Liver (tissue), 9 donors: ENCODE measurements around the gene EXD2. TPM values are rescaled to one million over a fixed set of nuclear protein-coding genes. Genes with fewer than 3 reads are reported as not detected.

Experiments used
- DNase-seq: peaks from one replicate; pipeline ENCODE4 v3.0.0-alpha.2; 2017; ENCODE audit warnings: low spot score
- H3K27ac ChIP-seq, 2 donors: one replicate each; pipeline ENCODE4 v1.7.0; 2013; ENCODE audit warnings: inconsistent platforms in 2 of 2, low read length in 2 of 2, control low read depth in 1 of 2, low read depth in 1 of 2, mild to moderate bottlenecking in 1 of 2
- H3K27me3 ChIP-seq, 4 donors: one replicate each; pipeline versions ENCODE4 v1.6.1 to v1.7.0; 2013; ENCODE audit warnings: low read length in 3 of 4, inconsistent platforms in 1 of 4, mild to moderate bottlenecking in 1 of 4, moderate library complexity in 1 of 4; ENCODE audit not compliant: control insufficient read depth in 4 of 4, insufficient read depth in 4 of 4
- H3K36me3 ChIP-seq, 4 donors: one replicate each; pipeline versions ENCODE4 v1.6.1 to v1.7.0; 2013; ENCODE audit warnings: low read length in 3 of 4, mild to moderate bottlenecking in 3 of 4, low read depth in 1 of 4, moderate library complexity in 1 of 4; ENCODE audit not compliant: control insufficient read depth in 4 of 4, insufficient read depth in 3 of 4
- H3K4me1 ChIP-seq, 4 donors: one replicate each; pipeline versions ENCODE4 v1.6.1 to v1.7.0; 2013; ENCODE audit warnings: low read length in 3 of 4, mild to moderate bottlenecking in 3 of 4, moderate library complexity in 1 of 4; ENCODE audit not compliant: control insufficient read depth in 4 of 4, insufficient read depth in 4 of 4
- H3K4me3 ChIP-seq, 3 donors: one replicate each; pipeline versions ENCODE4 v1.6.1 to v1.7.0; 2013; ENCODE audit warnings: low read length in 3 of 3, control low read depth in 1 of 3, low read depth in 1 of 3, mild to moderate bottlenecking in 1 of 3
- H3K9ac ChIP-seq, 2 donors: one replicate each; pipeline ENCODE4 v1.7.0; 2013; ENCODE audit warnings: low read length in 2 of 2, mild to moderate bottlenecking in 2 of 2, moderate library complexity in 2 of 2, control low read depth in 1 of 2, low read depth in 1 of 2
- H3K9me3 ChIP-seq, 4 donors: one replicate each; pipeline versions ENCODE4 v1.6.1 to v1.7.0; 2013; ENCODE audit warnings: low read length in 3 of 4; ENCODE audit not compliant: control insufficient read depth in 4 of 4
- ATF3 ChIP-seq: IDR thresholded peaks from 2 replicates; pipeline ENCODE4 v1.6.1; 2016; ENCODE audit warnings: antibody characterized with exemption
- CTCF ChIP-seq: fragments of 150-350 bp; IDR thresholded peaks from 2 replicates; pipeline ENCODE4 v1.5.1; 2017; ENCODE audit warnings: improper control_type of control experiment, low read depth, low read length; ENCODE audit not compliant: missing input control
- EGR1 ChIP-seq, 2 donors: IDR thresholded peaks; 2 replicates each; pipeline ENCODE4 v1.6.1; 2016 to 2018; ENCODE audit warnings: antibody characterized with exemption in 2 of 2, low read depth in 2 of 2
- FOXA1 ChIP-seq: IDR thresholded peaks from 2 replicates; pipeline ENCODE4 v1.6.1; 2016; ENCODE audit warnings: antibody characterized with exemption
- FOXA2 ChIP-seq: IDR thresholded peaks from 2 replicates; pipeline ENCODE4 v1.6.1; 2016; ENCODE audit warnings: antibody characterized with exemption
- GABPA ChIP-seq, 2 donors: IDR thresholded peaks in 1 of 2; conservative IDR thresholded peaks in 1 of 2; 2 replicates each; pipeline ENCODE4 v1.6.1; 2016; ENCODE audit warnings: antibody characterized with exemption in 2 of 2, mild to moderate bottlenecking in 1 of 2, moderate library complexity in 1 of 2
- HNF4A ChIP-seq, 2 donors: conservative IDR thresholded peaks; 2 replicates each; pipeline ENCODE4 v1.6.1; 2016; ENCODE audit warnings: antibody characterized with exemption in 2 of 2, mild to moderate bottlenecking in 2 of 2
- HNF4G ChIP-seq: IDR thresholded peaks from 2 replicates; pipeline ENCODE4 v1.6.1; 2016; ENCODE audit warnings: antibody characterized with exemption
- JUND ChIP-seq, 2 donors: IDR thresholded peaks; 2 replicates each; pipeline ENCODE4 v1.6.1; 2016; ENCODE audit warnings: antibody characterized with exemption in 2 of 2
- MAX ChIP-seq: IDR thresholded peaks from 2 replicates; pipeline ENCODE4 v1.6.1; 2016; ENCODE audit warnings: antibody characterized with exemption
- NR2F2 ChIP-seq: IDR thresholded peaks from 2 replicates; pipeline ENCODE4 v1.6.1; 2016; ENCODE audit warnings: antibody characterized with exemption
- RAD21 ChIP-seq, 2 donors: IDR thresholded peaks; 2 replicates each; pipeline ENCODE4 v1.6.1; 2016; ENCODE audit warnings: antibody characterized with exemption in 2 of 2, mild to moderate bottlenecking in 2 of 2
- RXRA ChIP-seq, 2 donors: IDR thresholded peaks; 2 replicates each; pipeline ENCODE4 v1.6.1; 2017 to 2018; ENCODE audit warnings: antibody characterized with exemption in 2 of 2, mild to moderate bottlenecking in 1 of 2
- SP1 ChIP-seq: IDR thresholded peaks from 2 replicates; pipeline ENCODE4 v1.6.1; 2018; ENCODE audit warnings: antibody characterized with exemption, mild to moderate bottlenecking
- TAF1 ChIP-seq: conservative IDR thresholded peaks from 2 replicates; pipeline ENCODE4 v1.6.1; 2016; ENCODE audit warnings: antibody characterized with exemption, mild to moderate bottlenecking
- YY1 ChIP-seq: IDR thresholded peaks from 2 replicates; pipeline ENCODE4 v1.6.1; 2016; ENCODE audit warnings: antibody characterized with exemption, mild to moderate bottlenecking
- WGBS: extraction: QIAGEN DNeasy Blood & Tissue Kit; methylation state at CpG from one replicate; pipeline ENCODE4 v1.1.7; 2013; 5-methylcytosine and 5-hydroxymethylcytosine counted together
- polyA plus RNA-seq, 2 donors: library from polyadenylated mRNA; stranded (reverse) in 1 of 2; unstranded in 1 of 2; fragments of 200-250 nt in 1 of 2; fragments of >200 nt in 1 of 2; fragmentation: Nextera tagmentation in 1 of 2; extraction: Ambion mirVana in 1 of 2; gene quantifications; one replicate each; pipeline versions ENCODE4 v1.2.1 to v1.2.3, GENCODE V29; 2013 to 2015
- total RNA-seq, 2 donors: library from RNA; depleted of rRNA; stranded (reverse); fragments of >200 nt; gene quantifications; one replicate each; pipeline ENCODE4 v1.2.3, GENCODE V29; 2014
- TF ChIP-seq, protein P1 (sequence below): IDR thresholded peaks from 2 replicates; pipeline ENCODE4 v1.6.1; 2016; ENCODE audit warnings: antibody characterized with exemption, mild to moderate bottlenecking
- TF ChIP-seq, protein P2 (sequence below): IDR thresholded peaks from 2 replicates; pipeline ENCODE4 v1.6.1; 2016; ENCODE audit warnings: antibody characterized with exemption
- donor health status: healthy.
- donor health status: healthy.
- donor health status: healthy.
- donor health status: healthy.
- donor health status: healthy.

The EXD2 gene
- total and polyA plus RNA-seq, 4 donors = 4.7 to 8.8 (median 5.0) TPM

DNA sequence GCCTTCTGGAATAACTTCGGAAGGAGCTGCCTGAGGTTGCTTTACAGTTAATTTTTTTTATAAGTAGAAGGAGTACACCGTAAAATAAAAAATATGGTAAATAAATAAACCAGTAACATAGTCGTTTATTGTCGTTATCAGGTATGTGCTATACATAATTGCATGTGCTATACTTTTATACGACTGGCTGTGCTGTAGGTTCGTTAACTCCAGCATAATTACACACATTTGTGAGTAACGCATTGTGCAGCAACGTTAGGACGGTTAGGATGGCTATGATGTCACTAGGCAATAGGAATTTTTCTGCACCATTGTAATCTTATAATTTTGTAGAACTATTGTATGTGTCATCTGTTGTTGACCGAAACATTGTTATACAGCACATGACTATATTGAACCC is 8.5 kb downstream of the EXD2 start:
- no peaks in the 10 kb centered on the region for H3K36me3 ChIP-seq
- DNase-seq = no peak
- no peaks in the 10 kb centered on the region for H3K9me3 ChIP-seq
- 88% methylated on average over 10 of the region's 10 CpGs for WGBS
- no peak overlapping the region for H3K4me3 ChIP-seq
- TF ChIP-seq CTCF (no peak), RXRA (IDR thresholded peaks at IDR 0.05) (no peak), JUND (IDR thresholded peaks at IDR 0.05) (no peak), MAX (no peak), ATF3 (no peak), FOXA2 (no peak), FOXA1 (no peak), NR2F2 (no peak), EGR1 (IDR thresholded peaks at IDR 0.05; ENCODE audit: low read depth in 2 of 2) (no peak), HNF4A (conservative IDR thresholded peaks at IDR 0.05) (no peak), GABPA (IDR thresholded peaks at IDR 0.05 in 1 of 2, conservative IDR thresholded peaks at IDR 0.05 in 1 of 2) (no peak), SP1 (no peak), RAD21 (IDR thresholded peaks at IDR 0.05) (no peak), TAF1 (no peak), HNF4G (no peak), YY1 (no peak)
- TF ChIP-seq, protein P1, sequence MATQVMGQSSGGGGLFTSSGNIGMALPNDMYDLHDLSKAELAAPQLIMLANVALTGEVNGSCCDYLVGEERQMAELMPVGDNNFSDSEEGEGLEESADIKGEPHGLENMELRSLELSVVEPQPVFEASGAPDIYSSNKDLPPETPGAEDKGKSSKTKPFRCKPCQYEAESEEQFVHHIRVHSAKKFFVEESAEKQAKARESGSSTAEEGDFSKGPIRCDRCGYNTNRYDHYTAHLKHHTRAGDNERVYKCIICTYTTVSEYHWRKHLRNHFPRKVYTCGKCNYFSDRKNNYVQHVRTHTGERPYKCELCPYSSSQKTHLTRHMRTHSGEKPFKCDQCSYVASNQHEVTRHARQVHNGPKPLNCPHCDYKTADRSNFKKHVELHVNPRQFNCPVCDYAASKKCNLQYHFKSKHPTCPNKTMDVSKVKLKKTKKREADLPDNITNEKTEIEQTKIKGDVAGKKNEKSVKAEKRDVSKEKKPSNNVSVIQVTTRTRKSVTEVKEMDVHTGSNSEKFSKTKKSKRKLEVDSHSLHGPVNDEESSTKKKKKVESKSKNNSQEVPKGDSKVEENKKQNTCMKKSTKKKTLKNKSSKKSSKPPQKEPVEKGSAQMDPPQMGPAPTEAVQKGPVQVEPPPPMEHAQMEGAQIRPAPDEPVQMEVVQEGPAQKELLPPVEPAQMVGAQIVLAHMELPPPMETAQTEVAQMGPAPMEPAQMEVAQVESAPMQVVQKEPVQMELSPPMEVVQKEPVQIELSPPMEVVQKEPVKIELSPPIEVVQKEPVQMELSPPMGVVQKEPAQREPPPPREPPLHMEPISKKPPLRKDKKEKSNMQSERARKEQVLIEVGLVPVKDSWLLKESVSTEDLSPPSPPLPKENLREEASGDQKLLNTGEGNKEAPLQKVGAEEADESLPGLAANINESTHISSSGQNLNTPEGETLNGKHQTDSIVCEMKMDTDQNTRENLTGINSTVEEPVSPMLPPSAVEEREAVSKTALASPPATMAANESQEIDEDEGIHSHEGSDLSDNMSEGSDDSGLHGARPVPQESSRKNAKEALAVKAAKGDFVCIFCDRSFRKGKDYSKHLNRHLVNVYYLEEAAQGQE = no peak
- TF ChIP-seq, protein P2, sequence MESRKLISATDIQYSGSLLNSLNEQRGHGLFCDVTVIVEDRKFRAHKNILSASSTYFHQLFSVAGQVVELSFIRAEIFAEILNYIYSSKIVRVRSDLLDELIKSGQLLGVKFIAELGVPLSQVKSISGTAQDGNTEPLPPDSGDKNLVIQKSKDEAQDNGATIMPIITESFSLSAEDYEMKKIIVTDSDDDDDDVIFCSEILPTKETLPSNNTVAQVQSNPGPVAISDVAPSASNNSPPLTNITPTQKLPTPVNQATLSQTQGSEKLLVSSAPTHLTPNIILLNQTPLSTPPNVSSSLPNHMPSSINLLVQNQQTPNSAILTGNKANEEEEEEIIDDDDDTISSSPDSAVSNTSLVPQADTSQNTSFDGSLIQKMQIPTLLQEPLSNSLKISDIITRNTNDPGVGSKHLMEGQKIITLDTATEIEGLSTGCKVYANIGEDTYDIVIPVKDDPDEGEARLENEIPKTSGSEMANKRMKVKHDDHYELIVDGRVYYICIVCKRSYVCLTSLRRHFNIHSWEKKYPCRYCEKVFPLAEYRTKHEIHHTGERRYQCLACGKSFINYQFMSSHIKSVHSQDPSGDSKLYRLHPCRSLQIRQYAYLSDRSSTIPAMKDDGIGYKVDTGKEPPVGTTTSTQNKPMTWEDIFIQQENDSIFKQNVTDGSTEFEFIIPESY = no peak
- H3K4me1 ChIP-seq = no peaks in the 10 kb centered on the region
- no peak overlapping the region for H3K9ac ChIP-seq
- no peak overlapping the region for H3K27ac ChIP-seq
- no peaks in the 10 kb centered on the region for H3K27me3 ChIP-seq

GRCh38 chr14:69204753-69205152 is 13.5 kb downstream of the EXD2 start:
- H3K9me3 ChIP-seq = no peaks in the 10 kb centered on the region
- TF ChIP-seq RAD21 (IDR thresholded peaks at IDR 0.05) (no peak), NR2F2 (no peak), GABPA (IDR thresholded peaks at IDR 0.05 in 1 of 2, conservative IDR thresholded peaks at IDR 0.05 in 1 of 2) (no peak), YY1 (no peak), HNF4G (no peak), JUND (IDR thresholded peaks at IDR 0.05) (no peak), HNF4A (conservative IDR thresholded peaks at IDR 0.05) (no peak), SP1 (no peak)
- TF ChIP-seq, protein P1 = no peak
- no peak for DNase-seq
- H3K27me3 ChIP-seq = no peaks in the 10 kb centered on the region
- H3K9ac ChIP-seq = no peak overlapping the region
- H3K36me3 ChIP-seq = no peaks in the 10 kb centered on the region
- no peaks in the 10 kb centered on the region for H3K4me1 ChIP-seq
- H3K27ac ChIP-seq = no peak overlapping the region
- H3K4me3 ChIP-seq = no peak overlapping the region
